IPS-20b (cell line): ENCODE data around the gene ZNF616.

Experiments used
- H3K27ac ChIP-seq: one replicate; pipeline ENCODE4 v1.5.1; 2013; ENCODE audit warnings: low read length
- H3K27me3 ChIP-seq: 2 replicates; pipeline ENCODE4 v1.6.1; 2013; ENCODE audit warnings: mild to moderate bottlenecking, low read length, inconsistent platforms; ENCODE audit not compliant: insufficient read depth
- H3K36me3 ChIP-seq: 2 replicates; pipeline ENCODE4 v1.6.1; 2013; ENCODE audit warnings: low read depth, mild to moderate bottlenecking, inconsistent platforms, low read length, moderate library complexity; ENCODE audit not compliant: insufficient read depth
- H3K4me1 ChIP-seq: 2 replicates; pipeline ENCODE4 v1.6.1; 2013; ENCODE audit warnings: mild to moderate bottlenecking, control low read depth, inconsistent platforms, low read length, moderate library complexity; ENCODE audit not compliant: insufficient read depth
- H3K4me3 ChIP-seq: 2 replicates; pipeline ENCODE4 v1.5.1; 2013; ENCODE audit warnings: mild to moderate bottlenecking, low read length, inconsistent platforms
- H3K9ac ChIP-seq: 2 replicates; pipeline ENCODE4 v1.6.1; 2013; ENCODE audit warnings: low read depth, mild to moderate bottlenecking, inconsistent platforms, low read length, moderate library complexity
- H3K9me3 ChIP-seq: 2 replicates; pipeline ENCODE4 v1.6.1; 2013; ENCODE audit warnings: mild to moderate bottlenecking, low read depth, low read length, inconsistent platforms; ENCODE audit not compliant: insufficient read depth

ZNF616 gene

DNA sequence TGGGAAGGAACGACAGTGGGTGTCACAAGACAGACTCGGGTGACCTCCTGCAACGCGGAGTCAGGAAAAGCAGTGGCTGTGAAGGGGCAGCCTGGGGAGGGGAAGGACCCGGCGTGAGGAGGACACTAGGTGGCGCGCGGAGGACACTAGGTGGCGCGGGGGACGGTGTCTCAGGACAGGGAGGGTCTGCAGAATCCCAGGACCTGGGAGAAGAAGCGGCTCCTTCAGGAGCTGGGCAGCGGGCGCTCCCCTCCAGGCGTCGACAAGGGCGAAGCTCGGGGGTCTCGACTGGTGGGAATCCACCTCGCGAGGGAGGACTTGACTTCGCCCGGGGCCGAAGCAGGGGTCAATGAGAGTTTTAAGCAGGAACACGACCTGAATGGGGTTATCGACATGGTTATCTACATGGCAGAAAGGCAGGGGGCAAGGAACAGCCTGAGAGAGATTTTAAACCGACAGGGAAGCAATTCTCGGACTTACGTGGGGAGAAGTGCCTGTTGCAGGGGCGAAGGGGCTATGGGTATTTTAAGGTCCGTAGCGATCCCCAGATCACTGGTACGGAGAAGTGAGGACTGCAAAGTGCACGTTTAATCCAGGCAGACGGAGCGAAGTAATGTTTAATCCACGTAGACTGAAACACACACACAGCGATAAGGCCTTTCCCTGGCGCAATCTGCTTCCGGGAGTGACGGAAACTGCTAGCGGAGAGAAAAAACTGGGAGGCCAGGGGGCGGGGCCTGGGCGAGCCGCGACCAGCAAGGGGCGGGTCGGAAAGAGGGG is at the start of gene ZNF616:
ZNF616 (minus strand) TSS at position 687 of the 780 bp plus-strand sequence. CDS start 9,426 bp downstream, outside the sequence.
- Histone ChIP-seq H3K4me3 (peak within 1 kb of the TSS; percentile 89), H3K27me3 (no peaks in the 10 kb centered on the region), H3K9me3 (peaks cover 12% of the 10 kb centered on the region; the same call in 1 of the 2 replicates), H3K9ac (peak within 1 kb of the TSS; percentile 93), H3K4me1 (no peaks in the 10 kb centered on the region), H3K36me3 (peaks cover 12% of the 10 kb centered on the region), H3K27ac (peak within 1 kb of the TSS; percentile 54)

DNA sequence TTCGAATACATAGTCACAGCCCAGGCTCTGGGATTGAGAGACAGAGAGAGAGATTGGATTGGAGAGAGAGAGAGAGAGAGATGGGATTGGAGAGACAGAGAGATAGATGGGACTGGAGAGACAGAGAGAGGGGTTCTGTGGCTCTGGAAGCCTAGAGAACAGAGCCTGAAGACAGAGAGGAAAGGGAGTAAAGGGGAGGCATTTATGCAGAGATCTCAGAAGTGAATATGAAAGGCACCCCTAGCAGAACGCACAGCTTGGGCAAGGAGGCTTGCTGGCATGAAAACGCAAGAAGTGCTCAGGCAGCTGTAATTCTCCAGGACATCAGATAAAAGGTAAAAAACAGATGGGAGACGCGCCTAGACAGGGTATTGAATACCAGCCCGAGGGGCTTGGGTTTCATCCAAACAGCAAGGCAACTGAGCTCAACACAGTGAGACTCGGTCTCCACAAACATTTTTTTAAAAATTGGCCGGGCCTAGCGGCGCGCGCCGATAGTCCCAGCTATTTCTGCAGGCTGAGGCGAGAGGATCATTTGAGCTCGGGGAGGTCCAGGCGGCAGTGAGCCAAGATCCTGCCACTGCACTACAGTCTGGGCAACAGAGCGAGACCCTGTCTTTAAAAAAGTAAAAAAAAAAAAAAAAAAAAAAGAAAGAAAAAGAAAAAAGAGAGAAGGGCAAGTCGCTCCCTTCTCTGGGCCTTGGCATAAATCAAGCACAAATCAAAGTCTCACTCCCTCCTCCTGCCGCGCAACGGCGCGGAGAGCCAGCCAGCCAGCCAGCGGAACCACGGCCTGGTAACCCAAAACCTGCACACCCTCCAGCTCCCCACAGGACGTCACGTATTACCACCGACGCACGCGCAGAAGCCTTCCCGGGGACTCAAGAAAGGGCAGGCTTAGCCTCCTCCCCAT is 49.3 kb upstream of the ZNF616 start:
- peak overlapping the region; percentile 67 for H3K4me3 ChIP-seq
- H3K27ac ChIP-seq, result peak overlapping the region; percentile 26
- H3K4me1 ChIP-seq, result peaks cover 7% of the 10 kb centered on the region; the same call in 1 of the 2 replicates
- peaks cover 19% of the 10 kb centered on the region for H3K36me3 ChIP-seq
- H3K27me3 ChIP-seq, result no peaks in the 10 kb centered on the region
- peak overlapping the region; percentile 76 for H3K9ac ChIP-seq
- no peaks in the 10 kb centered on the region for H3K9me3 ChIP-seq

DNA sequence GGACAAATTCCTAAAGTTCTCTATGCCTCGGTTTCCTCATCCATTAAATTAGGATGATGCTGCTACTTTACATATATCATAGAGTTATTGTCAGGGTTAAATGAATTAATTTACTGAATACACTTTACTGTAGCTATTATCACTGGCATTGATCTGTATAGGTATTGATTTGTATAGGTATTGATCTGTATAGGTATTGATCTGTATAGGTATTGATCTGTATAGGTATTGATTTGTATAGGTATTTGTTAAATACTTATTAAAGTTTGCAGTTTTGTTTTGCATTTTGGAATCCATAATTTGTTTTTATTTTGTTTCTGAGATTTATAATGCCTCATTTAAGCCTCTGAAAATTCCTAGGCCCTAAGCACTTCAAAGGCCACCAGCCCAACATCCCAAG is 47.7 kb upstream of the ZNF616 start:
- Histone ChIP-seq H3K9ac (no peak overlapping the region), H3K27ac (no peak overlapping the region), H3K4me1 (peaks cover 7% of the 10 kb centered on the region; the same call in 1 of the 2 replicates), H3K4me3 (no peak overlapping the region), H3K36me3 (peaks cover 8% of the 10 kb centered on the region), H3K9me3 (no peaks in the 10 kb centered on the region), H3K27me3 (no peaks in the 10 kb centered on the region)

DNA sequence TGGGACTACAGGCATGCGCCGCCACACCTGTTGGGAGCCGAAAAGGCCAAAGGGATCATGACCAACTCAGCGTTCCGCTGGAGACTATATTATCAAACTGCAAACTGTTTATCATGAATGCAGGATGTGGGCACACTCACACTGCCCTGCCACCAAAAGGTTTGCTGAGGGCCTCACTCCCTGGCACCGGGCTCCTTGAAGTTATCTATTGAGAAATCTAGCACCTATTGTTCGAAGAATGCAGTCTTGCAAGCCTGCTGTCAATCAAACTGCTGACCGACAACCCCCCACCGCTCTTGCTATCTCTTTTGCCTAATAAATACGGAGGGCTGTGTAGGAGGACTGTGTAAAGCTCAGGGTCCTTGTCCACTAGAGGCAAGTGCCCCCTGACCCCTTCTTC is 36.8 kb upstream of the ZNF616 start:
- H3K27me3 ChIP-seq, result no peaks in the 10 kb centered on the region; the same call in 1 of the 2 replicates
- no peaks in the 10 kb centered on the region for H3K9me3 ChIP-seq
- peaks cover 5% of the 10 kb centered on the region for H3K4me1 ChIP-seq
- H3K36me3 ChIP-seq, result no peaks in the 10 kb centered on the region
- H3K27ac ChIP-seq, result no peak overlapping the region
- no peak overlapping the region for H3K4me3 ChIP-seq
- no peak overlapping the region for H3K9ac ChIP-seq

DNA sequence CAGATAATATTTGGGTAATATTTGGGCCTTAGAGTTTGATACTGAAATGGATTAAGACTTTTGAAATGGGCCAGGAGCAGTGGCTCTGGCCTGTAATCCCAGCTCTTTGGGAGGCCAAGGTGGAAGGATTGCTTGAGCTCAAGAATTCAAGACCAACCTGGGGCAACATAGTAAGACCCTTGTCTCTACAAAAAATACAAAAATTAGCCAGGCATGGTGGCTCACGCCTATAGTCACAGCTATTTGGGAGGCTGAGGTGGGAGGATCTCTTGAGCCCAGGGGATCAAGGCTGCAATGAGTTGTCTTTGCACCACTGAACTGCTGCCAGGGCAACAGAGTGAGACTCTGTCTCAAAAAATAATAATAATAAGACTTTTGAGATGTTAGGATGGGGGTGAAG is 32.6 kb upstream of the ZNF616 start:
- no peak overlapping the region for H3K27ac ChIP-seq
- H3K9me3 ChIP-seq, result no peaks in the 10 kb centered on the region
- peaks cover 19% of the 10 kb centered on the region; the same call in 1 of the 2 replicates for H3K27me3 ChIP-seq
- H3K4me1 ChIP-seq, result peaks cover 5% of the 10 kb centered on the region
- peak overlapping the region; percentile 89; the same call in 1 of the 2 replicates for H3K4me3 ChIP-seq
- peaks cover 14% of the 10 kb centered on the region for H3K36me3 ChIP-seq
- peak overlapping the region; percentile 69; the same call in 1 of the 2 replicates for H3K9ac ChIP-seq

DNA sequence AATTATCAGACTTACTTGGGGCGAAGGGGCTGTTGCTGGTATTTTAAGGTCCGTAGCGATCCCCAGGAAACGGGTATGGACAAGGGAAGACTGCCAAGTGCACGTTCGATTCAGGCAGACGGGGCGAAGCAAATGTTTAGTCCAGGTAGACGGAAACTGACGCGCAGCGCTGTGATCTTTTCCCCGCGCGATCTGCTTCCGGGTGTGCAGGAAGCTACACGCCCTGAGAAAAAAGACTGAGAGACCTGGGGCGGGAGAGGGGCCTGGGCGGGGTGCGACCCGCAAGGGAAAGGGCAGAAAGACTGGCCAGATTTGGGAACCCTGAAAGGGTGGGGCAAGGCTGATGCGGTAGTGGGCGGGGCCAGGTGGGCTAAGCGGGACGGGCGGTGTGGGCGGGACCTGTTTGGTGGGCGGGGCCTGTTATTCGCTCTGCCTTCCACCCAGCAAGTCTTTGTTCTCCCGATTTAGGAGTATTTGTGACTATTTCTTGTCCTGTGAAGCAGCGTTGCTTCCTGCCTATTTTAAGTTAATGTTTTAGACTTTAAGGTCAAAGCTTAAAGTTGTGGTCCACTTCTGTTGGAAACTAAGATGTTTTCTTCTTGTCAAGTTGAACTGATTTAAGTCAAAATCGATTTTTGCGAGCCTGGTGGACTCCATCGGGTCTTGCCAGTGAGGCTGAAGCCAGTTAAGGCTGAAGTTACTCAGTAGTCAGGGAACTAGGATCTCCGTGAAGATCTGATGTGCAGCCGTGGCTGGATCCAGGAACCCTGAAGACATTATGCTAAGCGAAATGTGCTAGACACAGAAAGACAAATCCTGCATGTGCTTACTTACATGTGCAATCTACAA is 31.8 kb upstream of the ZNF616 start, which contains the start of gene ZNF836:
ZNF836 (minus strand) TSS at position 301 of the 849 bp plus-strand sequence. CDS start 3,549 bp downstream, outside the sequence.
- Histone ChIP-seq H3K9me3 (no peaks in the 10 kb centered on the region), H3K4me3 (peak within 1 kb of the TSS; percentile 89), H3K27me3 (peaks cover 19% of the 10 kb centered on the region; the same call in 1 of the 2 replicates), H3K4me1 (peaks cover 5% of the 10 kb centered on the region), H3K27ac (peak within 1 kb of the TSS; percentile 67), H3K36me3 (peaks cover 20% of the 10 kb centered on the region), H3K9ac (peak within 1 kb of the TSS; percentile 69)

DNA sequence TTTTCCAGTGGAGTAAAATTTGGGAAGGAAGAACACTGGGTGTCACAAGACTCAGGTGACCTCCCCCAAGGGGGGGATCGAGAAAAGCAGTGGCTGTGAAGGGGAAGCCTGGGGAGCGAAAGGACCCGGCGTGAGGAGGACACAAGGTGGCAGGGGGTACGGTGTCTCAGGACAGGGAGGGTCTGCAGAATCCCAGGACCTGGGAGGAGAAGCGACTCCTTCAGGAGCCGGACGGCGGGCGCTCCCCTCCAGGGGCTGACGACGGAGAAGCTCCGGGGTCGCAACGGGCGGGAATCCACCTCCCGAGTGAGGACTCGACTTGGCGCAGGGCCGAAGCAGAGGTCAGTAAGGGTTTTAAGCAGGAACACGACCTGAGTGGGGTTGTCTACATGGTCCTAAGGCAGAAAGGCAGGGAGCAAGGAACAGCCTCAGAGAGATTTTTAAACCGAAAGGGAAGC is 31.2 kb upstream of the ZNF616 start:
- H3K9ac ChIP-seq, result peak overlapping the region; percentile 69; the same call in 1 of the 2 replicates
- H3K4me1 ChIP-seq, result peaks cover 5% of the 10 kb centered on the region
- H3K4me3 ChIP-seq, result peak overlapping the region; percentile 89
- no peak overlapping the region for H3K27ac ChIP-seq
- H3K9me3 ChIP-seq, result no peaks in the 10 kb centered on the region
- H3K36me3 ChIP-seq, result peaks cover 20% of the 10 kb centered on the region
- H3K27me3 ChIP-seq, result peaks cover 19% of the 10 kb centered on the region; the same call in 1 of the 2 replicates

DNA sequence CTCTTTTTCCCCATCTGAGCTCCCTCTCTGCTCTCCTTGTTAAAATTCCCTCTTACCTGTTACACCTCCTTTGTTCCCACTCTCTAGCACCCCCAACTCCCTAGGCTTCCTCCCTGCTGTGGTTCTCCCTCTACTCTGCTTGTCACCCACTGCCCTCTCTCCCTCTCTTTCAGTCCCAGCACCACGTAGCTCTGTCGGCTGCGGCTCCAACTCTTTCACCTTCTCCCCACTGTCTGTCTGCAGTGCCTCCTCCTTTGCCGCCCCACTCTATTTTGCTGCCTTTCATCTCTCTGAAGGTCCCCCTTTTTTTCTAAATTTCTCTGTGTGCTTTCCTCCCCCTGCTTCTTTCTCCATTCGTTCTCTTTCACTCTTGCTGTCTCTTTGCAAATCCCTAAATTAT is 30.6 kb upstream of the ZNF616 start:
- Histone ChIP-seq H3K27me3 (peaks cover 19% of the 10 kb centered on the region; the same call in 1 of the 2 replicates), H3K36me3 (peaks cover 24% of the 10 kb centered on the region), H3K27ac (no peak overlapping the region), H3K9ac (peak overlapping the region; percentile 69; the same call in 1 of the 2 replicates), H3K4me3 (peak overlapping the region; percentile 89), H3K9me3 (no peaks in the 10 kb centered on the region), H3K4me1 (peaks cover 5% of the 10 kb centered on the region)

DNA sequence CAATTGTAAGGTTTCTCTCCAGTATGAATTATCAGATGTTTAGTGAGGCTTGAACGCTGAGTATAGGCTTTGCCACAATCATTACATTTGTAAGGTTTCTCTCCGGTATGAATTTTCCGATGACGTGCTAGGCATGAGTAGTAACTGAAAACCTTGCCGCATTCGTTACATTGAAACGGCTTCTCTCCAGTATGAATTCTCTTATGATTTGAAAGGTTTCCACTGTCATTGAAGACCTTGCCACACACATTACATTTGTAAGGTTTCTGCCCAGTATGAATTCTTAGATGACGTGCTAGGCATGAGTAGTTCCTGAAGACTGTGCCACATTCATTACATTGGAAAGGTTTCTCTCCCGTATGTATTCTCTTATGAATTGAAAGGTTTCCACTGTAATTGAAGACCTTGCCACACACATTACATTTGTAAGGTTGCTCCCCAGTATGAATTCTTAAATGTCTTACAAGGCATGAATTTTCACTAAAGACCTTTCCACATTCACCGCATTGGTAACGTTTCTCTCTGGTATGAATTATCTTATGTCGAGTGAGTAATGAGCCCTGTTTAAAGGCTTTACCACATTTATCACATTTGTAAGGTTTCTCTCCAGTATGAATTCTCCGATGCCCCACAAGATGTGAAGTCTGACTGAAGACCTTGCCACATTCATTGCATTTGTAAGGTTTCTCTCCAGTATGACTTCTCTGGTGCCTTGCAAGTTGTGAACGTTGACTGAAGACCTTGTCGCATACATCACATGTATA is 16.0 kb upstream of the ZNF616 start:
- Histone ChIP-seq H3K27me3 (no peaks in the 10 kb centered on the region), H3K4me3 (no peak overlapping the region), H3K4me1 (no peaks in the 10 kb centered on the region), H3K27ac (no peak overlapping the region), H3K9ac (no peak overlapping the region), H3K9me3 (peaks cover 98% of the 10 kb centered on the region), H3K36me3 (peaks cover 41% of the 10 kb centered on the region)

DNA sequence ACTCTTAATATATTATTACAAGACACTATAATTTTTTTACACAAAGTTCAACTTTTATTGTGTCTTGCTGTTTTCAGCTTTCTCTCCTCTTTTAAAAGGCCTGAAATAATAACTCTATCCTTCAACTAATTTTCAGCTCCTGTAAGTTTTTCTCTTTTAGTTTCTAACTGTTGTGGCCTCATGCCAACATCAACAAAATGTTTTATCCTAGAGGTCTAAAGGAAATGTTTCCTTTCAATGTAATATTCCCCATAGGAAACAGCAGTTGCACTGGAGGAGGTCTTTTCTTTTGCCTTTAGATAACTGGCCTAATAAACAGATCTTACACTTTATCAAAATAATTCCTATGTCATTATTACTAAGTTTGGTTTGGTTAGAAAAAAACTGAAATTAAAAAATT is 8.5 kb upstream of the ZNF616 start:
- Histone ChIP-seq H3K9me3 (peaks cover 63% of the 10 kb centered on the region), H3K4me1 (no peaks in the 10 kb centered on the region), H3K36me3 (no peaks in the 10 kb centered on the region), H3K9ac (no peak overlapping the region), H3K4me3 (no peak overlapping the region), H3K27me3 (no peaks in the 10 kb centered on the region), H3K27ac (no peak overlapping the region)
